Measurements from ENCODE around the gene PIK3R1.

PIK3R1 gene

GRCh38 chr5:68252673-68253623, 37.4 kb downstream of the PIK3R1 start:
- DNase-seq: peak; percentile 65

DNA sequence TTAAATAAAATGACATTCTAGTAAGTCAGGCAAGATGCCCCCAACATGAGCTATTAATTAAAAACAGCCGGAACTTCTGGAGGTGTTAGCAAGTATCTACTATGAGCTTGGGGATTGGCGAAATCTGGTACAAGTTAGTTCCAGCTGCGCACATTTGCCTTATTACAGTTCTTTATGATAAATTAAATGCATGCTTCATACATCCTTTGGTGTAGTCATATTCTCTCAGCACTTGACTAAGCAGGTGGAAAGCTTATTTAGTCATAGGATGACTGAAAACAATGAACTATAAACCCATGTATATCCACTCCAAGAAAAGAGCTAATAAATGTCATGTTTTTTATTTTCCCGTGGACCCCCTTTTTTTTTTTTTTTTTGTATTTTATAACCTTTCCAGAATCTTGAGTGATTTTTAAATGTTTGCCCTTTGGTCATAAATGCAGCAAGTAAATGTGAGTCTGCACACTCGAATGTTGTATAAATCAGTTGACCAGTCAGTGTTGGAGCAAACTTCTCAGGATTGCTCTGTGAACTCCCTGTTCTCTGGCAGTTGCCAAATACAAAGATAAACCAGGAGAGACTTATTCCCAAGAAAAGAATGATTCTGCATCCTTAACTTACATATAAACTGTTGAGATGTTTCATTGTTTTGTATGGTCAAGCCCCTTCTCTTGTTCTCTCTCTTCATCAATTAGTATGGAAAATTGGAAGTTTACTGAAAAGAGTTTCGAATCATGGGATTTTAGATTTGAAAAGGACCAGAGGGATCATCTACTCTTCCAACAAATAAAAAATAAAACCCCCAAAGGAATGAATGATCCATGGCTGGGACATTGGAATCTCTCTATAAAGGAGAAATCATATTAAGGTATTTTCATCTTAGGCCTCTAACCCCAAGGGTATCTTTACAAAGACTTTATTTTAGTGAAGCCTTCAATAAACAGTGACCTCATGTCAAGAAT, 38.3 kb downstream of the PIK3R1 start:
- DNase-seq: no peak

GRCh38 chr5:68254810-68255209, 39.3 kb downstream of the PIK3R1 start:
- DNase-seq: no peak

- DNase-seq: peak; percentile 72
These were observed 40.0 kb downstream of the PIK3R1 start for GRCh38 chr5:68255305-68256120.

- no peak for DNase-seq
These were observed 41.7 kb downstream of the PIK3R1 start for GRCh38 chr5:68257210-68257609.

DNA sequence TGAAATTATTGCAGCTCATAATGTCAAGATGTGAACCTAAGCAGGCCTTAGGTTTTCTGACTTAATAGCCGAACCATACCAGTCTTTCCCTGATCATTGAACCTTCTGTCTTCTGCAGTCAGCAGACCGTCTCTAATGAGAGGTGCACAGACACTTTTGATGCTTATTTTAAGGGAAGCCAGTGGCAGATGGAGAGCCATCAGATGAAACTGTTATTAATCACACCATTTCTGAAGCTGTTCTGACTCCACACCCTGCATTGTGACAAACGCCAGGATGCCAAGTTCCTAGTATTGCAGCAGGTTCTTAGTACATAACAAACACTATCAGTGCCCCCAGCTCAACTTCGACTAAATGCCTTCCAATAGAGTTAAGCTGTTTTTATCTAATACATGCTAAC, 43.0 kb downstream of the PIK3R1 start:
- DNase-seq: no peak

GRCh38 chr5:68259700-68260099, 44.1 kb downstream of the PIK3R1 start:
- no peak for DNase-seq

DNA sequence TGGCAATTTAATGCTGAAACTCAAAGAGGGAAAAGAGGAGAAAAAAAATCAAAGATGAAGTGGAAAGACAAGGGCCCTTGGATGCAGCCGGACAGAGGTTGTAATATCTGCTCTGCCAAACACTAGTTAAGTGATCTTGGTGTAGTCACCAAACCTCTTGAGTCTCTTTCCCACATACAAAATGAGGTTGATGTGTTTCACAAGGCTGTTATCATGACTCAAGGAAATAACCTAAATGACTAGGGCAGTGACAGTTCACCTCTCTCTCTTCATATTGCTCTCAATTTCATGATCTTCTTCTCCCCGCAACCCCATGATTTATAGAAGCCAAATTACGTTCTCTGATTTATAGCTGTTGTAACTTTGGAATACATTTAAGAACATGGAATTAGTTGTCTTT, 44.9 kb downstream of the PIK3R1 start:
- no peak for DNase-seq

GRCh38 chr5:68261169-68261568, 45.6 kb downstream of the PIK3R1 start:
- no peak for DNase-seq

DNA sequence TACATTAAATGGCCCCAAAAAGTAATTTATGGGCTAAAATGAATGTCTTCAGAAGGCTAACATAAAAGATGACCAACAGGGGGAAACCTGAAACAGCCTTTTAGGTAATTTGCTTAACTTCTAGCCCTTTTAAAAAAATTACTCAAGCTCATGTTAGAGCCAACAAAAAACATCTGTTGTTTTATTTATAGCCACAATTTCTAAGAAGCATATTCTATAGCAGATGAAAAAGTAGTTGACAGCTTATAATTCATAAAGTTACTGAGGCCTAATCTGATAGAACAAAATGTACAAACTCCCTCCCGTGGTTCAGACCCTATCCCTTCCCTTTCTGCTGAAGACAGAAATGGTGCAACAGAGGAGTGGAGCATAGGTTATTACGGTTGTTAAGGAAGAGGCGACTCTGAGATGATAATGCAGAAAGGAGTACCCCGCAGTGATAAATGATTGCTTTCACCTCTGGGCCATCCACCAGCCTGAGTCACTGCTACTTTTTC, 46.1 kb downstream of the PIK3R1 start:
- DNase-seq: no peak

- no peak for DNase-seq
These were observed 48.7 kb downstream of the PIK3R1 start for GRCh38 chr5:68264024-68264956.

DNA sequence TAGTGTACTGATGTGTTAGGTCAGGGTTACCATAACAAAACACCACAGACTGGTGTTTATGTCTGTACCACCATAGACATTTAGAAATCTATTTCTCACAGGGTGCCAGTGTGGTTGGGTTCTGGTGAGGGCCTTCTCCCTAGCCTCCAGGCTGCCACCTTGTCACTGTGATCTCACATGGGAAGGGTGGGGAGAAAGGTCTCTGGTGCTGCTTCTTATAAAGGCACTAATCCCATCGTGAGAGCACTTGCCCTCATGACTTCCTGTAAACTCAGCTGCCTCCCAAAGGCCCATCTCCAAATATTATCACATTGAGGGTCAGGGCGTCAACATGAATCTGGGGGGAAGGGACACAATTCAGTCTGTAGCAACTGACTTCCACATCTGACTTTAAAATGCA, 49.8 kb downstream of the PIK3R1 start:
- DNase-seq: peak; percentile 45

DNA sequence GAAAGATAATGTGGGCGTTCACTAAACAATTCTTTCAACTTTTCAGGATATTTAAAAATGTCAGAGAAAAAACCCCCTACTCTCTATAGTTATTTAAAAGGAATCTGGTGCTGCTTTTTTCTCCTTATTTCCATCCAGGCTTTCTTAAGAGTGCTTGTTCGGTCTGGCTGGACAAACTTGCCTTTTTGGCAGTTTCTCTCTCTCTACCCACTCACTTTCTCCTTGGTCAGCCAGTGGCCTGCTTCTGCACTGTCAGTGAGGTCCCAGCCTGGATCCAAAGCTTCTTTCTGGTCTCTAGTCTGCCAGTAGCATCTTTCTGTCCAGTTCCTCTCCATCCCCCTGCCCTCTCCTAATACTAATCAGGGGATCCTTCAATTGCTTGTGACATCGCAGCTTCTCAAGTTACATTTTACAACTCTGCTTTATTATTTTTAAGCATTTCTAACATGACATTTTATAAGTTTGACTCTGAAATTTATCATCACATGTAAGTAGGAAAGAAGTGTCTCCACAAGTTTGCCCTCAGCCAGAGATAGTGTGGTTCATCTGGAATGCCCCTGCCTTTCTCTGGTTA, 50.4 kb downstream of the PIK3R1 start:
- no peak for DNase-seq

- no peak for DNase-seq
These were observed 50.9 kb downstream of the PIK3R1 start for GRCh38 chr5:68266457-68266856.

GRCh38 chr5:68267066-68267465, 51.5 kb downstream of the PIK3R1 start:
- DNase-seq: no peak

GRCh38 chr5:68268101-68268851, 52.7 kb downstream of the PIK3R1 start:
- no peak for DNase-seq

GRCh38 chr5:68268852-68269130, 53.2 kb downstream of the PIK3R1 start:
- DNase-seq: no peak

DNA sequence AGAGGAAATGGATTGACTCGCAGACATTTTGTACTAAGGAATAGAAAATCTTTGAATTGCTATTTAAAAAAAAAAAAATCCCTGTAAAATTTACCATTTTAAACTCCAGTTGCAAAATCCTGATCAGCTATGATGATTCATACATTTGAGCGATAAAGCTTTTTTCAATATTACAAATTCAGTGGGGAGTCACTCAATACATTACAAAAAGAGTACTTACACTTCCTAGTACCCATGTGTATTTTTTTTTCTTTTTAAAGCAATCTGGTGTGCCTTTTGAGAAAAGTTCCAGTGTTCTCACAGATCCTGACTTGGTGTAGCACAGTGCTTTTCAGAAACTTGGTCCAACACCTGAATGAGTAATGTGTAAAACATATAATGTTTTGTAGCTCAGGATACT, 54.3 kb downstream of the PIK3R1 start:
- DNase-seq: no peak

GRCh38 chr5:68270399-68270975, 54.9 kb downstream of the PIK3R1 start:
- no peak for DNase-seq

DNA sequence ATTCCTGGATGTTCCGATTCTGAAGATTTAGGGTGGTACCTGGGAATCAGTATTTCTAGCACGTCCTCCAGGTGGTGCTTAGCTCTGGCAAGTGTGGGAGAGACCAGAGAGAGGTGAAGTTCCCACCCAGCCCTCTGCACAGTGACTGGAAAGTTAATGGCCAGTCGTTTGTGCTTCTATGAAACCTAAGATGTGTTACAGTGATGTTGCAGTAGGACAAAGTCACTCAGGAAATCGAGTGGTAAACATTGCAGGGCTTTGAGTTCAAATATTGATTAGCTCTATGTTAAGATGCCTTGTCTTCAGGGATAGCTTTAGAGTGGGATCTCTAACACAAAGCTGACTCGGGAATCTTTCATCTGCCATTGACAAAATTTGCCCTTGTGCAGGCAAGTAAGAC, 55.6 kb downstream of the PIK3R1 start:
- no peak for DNase-seq
